ENCODE results near the gene TMEM94. TPM values are rescaled to one million over a fixed set of nuclear protein-coding genes. Genes with fewer than 3 reads are reported as not detected.

Gene TMEM94
- total and polyA plus RNA-seq, 9 of the 15 experiments (the other 6 are each of a cell fraction or from before 2014, with no cell fraction given) = 0.35 to 48.1 (median 14.4) TPM

DNA sequence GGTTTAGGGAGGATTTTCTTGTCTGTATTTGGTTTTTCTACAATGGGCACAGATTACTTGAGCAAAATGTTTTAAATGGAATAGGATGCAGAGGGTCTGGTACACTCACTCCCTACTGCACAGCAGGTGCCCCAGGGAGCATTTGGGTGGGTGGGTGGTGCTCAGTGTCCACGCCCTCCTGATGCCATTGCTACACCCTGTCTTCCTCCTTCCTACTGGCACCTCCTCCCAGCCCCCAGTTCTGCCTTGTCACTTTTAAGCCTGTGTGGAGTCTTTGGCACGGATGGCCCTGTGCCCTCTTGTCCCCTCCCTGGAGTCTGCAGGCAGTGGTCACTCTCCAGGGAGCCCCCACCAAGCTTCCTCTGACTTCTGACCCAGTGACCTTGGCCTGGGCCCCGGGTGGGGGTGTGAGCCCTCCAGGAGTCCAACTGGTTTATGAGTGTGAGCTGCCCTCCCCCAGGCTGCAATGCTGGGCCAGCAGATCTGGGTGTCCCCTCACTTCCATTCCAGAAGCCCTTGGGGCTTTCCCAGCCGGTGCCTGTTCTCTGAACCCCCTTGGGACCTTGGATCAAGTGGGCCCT, 84.6 kb downstream of the TMEM94 start:
- POLR2A ChIA-PET = interaction anchor here (0.6 kb wide), 1 partner anchor 251 kb away, joined by 3 read pairs; no protein-coding TSS in a partner anchor
- CTCF ChIA-PET (ENCODE audit: low intra/inter-chr PET ratio) = no interaction called here
- Histone ChIP-seq H3K4me2 (ENCODE audit: insufficient read depth, low read length) (no peak overlapping the region), H3K9ac (ENCODE audit: insufficient read depth in 1 of 2, low read depth in 2 of 2, low read length in 2 of 2) (peak overlapping the region in 1 of 2 experiments; percentile 31; a peak in 2 of 4 replicates), H2AFZ (ENCODE audit: low read depth, low read length) (no peak overlapping the region), H3K79me2 (ENCODE audit: control insufficient read depth, insufficient read depth, low read length) (no peaks in the 10 kb centered on the region), H3K4me1 (replicated peaks in 1 of 2; ENCODE audit: control insufficient read depth in 2 of 2, insufficient read depth in 2 of 2, low read length in 2 of 2) (peaks cover 6 to 41% of the 10 kb centered on the region in 2 experiments; a peak in 3 of 5 replicates), H3K9me3 (replicated peaks; ENCODE audit: control insufficient read depth, insufficient read depth, low read depth, low read length) (no peaks in the 10 kb centered on the region), H3K4me3 (no peak overlapping the region), H3K27me3 (ENCODE audit: control insufficient read depth in 2 of 2, insufficient read depth in 2 of 2, low read length in 2 of 2) (no peaks in the 10 kb centered on the region), H3K9me1 (ENCODE audit: control insufficient read depth, insufficient read depth, low read length) (no peaks in the 10 kb centered on the region), H3K36me3 (ENCODE audit: control insufficient read depth, insufficient read depth, low read length) (no peaks in the 10 kb centered on the region), H3K27ac (ENCODE audit: extremely low read depth, low read depth, low read length) (no peak overlapping the region), H4K20me1 (replicated peaks; ENCODE audit: control insufficient read depth, insufficient read depth, low read length) (peaks cover 12% of the 10 kb centered on the region; the same call in 1 of the 2 replicates)
- ATAC-seq (no peak), DNase-seq (ENCODE audit: extremely low read depth in 1 of 4, low spot score in 3 of 4) (no peak), FAIRE-seq (no peak)
- WGBS (ENCODE audit: insufficient coverage, low coverage, missing lambda C conversion rate) = 16% methylated on average over 3 of the region's 4 CpGs
- in situ Hi-C loops (cut with MboI) = no loop called here
- TF ChIP-seq, protein P1, sequence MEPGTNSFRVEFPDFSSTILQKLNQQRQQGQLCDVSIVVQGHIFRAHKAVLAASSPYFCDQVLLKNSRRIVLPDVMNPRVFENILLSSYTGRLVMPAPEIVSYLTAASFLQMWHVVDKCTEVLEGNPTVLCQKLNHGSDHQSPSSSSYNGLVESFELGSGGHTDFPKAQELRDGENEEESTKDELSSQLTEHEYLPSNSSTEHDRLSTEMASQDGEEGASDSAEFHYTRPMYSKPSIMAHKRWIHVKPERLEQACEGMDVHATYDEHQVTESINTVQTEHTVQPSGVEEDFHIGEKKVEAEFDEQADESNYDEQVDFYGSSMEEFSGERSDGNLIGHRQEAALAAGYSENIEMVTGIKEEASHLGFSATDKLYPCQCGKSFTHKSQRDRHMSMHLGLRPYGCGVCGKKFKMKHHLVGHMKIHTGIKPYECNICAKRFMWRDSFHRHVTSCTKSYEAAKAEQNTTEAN (CRISPR knock-in tag; IDR thresholded peaks at IDR 0.05) = no peak
- TF ChIP-seq FIP1L1 (IDR thresholded peaks at IDR 0.05; ENCODE audit: low read depth, low read length, poor library complexity, severe bottlenecking) (no peak), MAZ (CRISPR knock-in tag; conservative IDR thresholded peaks at IDR 0.05 in 1 of 2, IDR thresholded peaks at IDR 0.05 in 1 of 2) (no peak), WHSC1 (IDR thresholded peaks at IDR 0.05; ENCODE audit: low read length) (no peak), ZNF184 (CRISPR knock-in tag; IDR thresholded peaks at IDR 0.05) (no peak), MECOM (CRISPR knock-in tag; IDR thresholded peaks at IDR 0.05) (no peak), TEAD4 (IDR thresholded peaks at IDR 0.05; ENCODE audit: low read length) (no peak), TEAD4 (CRISPR knock-in tag; IDR thresholded peaks at IDR 0.05; ENCODE audit: borderline replicate concordance) (no peak), FOXK1 (CRISPR knock-in tag; IDR thresholded peaks at IDR 0.05; ENCODE audit: borderline replicate concordance) (no peak), HDAC2 (IDR thresholded peaks at IDR 0.05) (no peak), NBN (IDR thresholded peaks at IDR 0.05; ENCODE audit: low read depth) (no peak), ETV5 (CRISPR knock-in tag; IDR thresholded peaks at IDR 0.05; ENCODE audit: low read depth) (no peak), MCM3 (IDR thresholded peaks at IDR 0.05) (no peak), C11orf30 (IDR thresholded peaks at IDR 0.05; ENCODE audit: low read depth) (no peak), PML (IDR thresholded peaks at IDR 0.05; ENCODE audit: low read length) (no peak), NR4A1 (CRISPR knock-in tag; IDR thresholded peaks at IDR 0.05) (no peak), NR4A1 (tag; IDR thresholded peaks at IDR 0.05) (no peak)
- TF ChIP-seq, protein P2, sequence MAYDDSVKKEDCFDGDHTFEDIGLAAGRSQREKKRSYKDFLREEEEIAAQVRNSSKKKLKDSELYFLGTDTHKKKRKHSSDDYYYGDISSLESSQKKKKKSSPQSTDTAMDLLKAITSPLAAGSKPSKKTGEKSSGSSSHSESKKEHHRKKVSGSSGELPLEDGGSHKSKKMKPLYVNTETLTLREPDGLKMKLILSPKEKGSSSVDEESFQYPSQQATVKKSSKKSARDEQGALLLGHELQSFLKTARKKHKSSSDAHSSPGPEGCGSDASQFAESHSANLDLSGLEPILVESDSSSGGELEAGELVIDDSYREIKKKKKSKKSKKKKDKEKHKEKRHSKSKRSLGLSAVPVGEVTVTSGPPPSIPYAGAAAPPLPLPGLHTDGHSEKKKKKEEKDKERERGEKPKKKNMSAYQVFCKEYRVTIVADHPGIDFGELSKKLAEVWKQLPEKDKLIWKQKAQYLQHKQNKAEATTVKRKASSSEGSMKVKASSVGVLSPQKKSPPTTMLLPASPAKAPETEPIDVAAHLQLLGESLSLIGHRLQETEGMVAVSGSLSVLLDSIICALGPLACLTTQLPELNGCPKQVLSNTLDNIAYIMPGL (CRISPR knock-in tag; IDR thresholded peaks at IDR 0.05) = no peak
- BruUV-seq (replicated peaks) = no TSS peak
- intact Hi-C loops (cut with micrococcal nuclease) = no loop called here
